ENCODE results near the gene SPATA31C1.
A peak's percentile ranks its signal among the peaks of the same experiment; 100 is the strongest.

The SPATA31C1 gene

DNA sequence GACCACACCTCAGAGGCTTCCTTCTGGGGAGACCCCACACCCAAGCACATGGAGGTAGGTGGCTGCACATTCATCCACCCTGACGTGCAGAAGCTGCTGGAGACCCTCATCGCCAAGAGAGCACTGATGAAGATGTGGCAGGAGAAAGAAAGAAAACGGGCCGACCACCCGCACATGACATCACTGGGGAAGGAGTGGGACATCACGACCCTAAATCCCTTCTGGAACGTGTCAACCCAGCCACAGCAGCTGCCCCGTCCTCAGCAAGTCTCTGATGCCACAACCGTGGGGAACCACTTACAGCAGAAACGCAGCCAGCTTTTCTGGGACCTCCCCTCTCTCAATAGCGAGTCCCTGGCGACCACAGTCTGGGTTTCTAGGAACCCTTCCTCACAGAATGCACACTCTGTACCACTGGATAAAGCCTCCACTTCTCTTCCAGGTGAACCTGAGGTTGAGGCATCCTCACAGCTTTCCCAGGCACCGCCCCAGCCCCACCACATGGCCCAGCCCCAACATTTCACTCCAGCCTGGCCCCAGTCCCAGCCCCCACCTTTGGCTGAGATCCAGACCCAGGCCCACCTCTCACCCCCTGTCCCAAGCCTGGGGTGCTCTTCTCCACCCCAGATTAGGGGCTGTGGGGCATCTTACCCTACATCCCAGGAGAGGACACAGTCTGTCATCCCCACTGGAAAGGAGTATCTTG is 32.1 kb upstream of the SPATA31C1 start:
- POLR2A ChIA-PET, result no interaction called here
- CTCF ChIA-PET, result no interaction called here
- peak; percentile 2 for DNase-seq (ENCODE audit: extremely low spot score)
- TF ChIP-seq TARDBP (IDR thresholded peaks at IDR 0.05) (no peak), ELF4 (IDR thresholded peaks at IDR 0.05) (no peak), ARNT (IDR thresholded peaks at IDR 0.05) (no peak), BHLHE40 (IDR thresholded peaks at IDR 0.05; ENCODE audit: borderline replicate concordance) (no peak), FOXM1 (IDR thresholded peaks at IDR 0.05; ENCODE audit: borderline replicate concordance) (no peak), FOXA1 (IDR thresholded peaks at IDR 0.05) (no peak)

DNA sequence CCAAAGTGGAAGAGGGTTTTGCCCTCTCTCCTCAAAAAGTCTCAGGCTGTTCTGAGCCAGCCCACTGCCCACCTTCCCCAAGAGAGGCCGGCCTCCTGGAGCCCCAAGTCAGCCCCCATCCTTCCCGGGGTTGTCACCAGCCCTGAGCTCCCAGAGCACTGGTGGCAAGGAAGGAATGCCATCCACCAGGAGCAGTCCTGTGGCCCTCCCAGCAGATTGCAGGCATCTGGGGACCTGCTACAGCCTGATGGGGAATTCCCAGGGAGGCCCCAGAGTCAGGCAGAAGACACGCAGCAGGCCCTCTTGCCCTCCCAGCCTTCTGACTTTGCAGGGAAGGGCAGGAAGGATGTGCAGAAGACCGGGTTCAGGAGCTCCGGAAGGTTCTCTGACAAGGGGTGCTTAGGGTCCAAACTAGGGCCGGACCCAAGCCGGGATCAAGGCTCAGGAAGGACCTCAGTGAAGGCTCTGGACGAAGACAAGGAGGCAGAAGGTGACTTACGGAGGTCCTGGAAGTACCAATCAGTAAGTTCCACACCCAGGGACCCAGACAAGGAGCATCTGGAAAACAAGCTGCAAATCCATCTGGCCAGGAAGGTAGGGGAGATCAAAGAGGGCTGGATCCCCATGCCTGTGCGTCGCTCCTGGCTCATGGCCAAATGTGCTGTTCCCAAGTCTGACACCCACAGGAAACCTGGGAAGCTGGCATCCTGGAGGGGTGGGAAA is 31.4 kb upstream of the SPATA31C1 start:
- no peak for TF ChIP-seq FOXM1 (IDR thresholded peaks at IDR 0.05; ENCODE audit: borderline replicate concordance)
- TF ChIP-seq BHLHE40 (IDR thresholded peaks at IDR 0.05; ENCODE audit: borderline replicate concordance), result no peak
- TF ChIP-seq NFRKB (IDR thresholded peaks at IDR 0.05), result no peak
- TF ChIP-seq ARNT (IDR thresholded peaks at IDR 0.05), result no peak
- no peak for TF ChIP-seq HDGF (IDR thresholded peaks at IDR 0.05; ENCODE audit: borderline replicate concordance)
- TF ChIP-seq SUZ12 (IDR thresholded peaks at IDR 0.05), result no peak
- no peak for TF ChIP-seq CTBP1 (IDR thresholded peaks at IDR 0.05; ENCODE audit: borderline replicate concordance)
- no peak for TF ChIP-seq FOXA1 (IDR thresholded peaks at IDR 0.05)
- ChIA-PET POLR2A (no interaction called here), CTCF (no interaction called here)
- DNase-seq (ENCODE audit: extremely low spot score), result peak; percentile 1

DNA sequence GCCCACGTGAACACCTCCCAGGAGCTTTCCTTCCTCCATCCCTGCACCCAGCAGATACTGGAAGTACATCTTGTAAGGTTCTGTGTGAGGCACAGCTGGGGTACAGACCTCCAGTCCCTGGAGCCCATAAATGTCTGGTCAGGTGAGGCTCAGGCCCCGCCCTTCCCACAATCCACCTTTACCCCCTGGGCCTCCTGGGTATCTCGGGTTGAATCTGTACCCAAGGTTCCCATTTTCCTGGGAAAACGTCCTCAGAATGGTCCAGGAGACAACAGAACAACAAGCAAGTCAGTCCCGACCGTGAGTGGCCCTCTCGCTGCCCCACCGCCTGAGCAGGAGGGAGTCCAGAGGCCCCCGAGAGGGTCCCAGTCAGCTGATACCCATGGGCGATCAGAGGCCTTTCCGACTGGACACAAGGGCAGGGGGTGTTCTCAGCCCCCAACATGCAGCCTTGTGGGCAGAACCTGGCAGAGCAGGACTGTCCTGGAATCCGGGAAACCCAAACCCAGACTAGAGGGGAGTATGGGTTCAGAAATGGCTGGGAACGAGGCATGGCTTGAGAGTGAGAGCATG is 30.7 kb upstream of the SPATA31C1 start:
- POLR2A ChIA-PET, result no interaction called here
- TF ChIP-seq HDGF (IDR thresholded peaks at IDR 0.05; ENCODE audit: borderline replicate concordance) (no peak), NFRKB (IDR thresholded peaks at IDR 0.05) (no peak), FOXA1 (IDR thresholded peaks at IDR 0.05) (no peak), CTBP1 (IDR thresholded peaks at IDR 0.05; ENCODE audit: borderline replicate concordance) (no peak), SP1 (IDR thresholded peaks at IDR 0.05) (no peak), ELF4 (IDR thresholded peaks at IDR 0.05) (no peak), ZNF384 (IDR thresholded peaks at IDR 0.05) (no peak), BHLHE40 (IDR thresholded peaks at IDR 0.05; ENCODE audit: borderline replicate concordance) (no peak), FOXK2 (IDR thresholded peaks at IDR 0.05) (no peak)
- DNase-seq (ENCODE audit: extremely low spot score), result peak; percentile 0
- CTCF ChIA-PET, result no interaction called here

DNA sequence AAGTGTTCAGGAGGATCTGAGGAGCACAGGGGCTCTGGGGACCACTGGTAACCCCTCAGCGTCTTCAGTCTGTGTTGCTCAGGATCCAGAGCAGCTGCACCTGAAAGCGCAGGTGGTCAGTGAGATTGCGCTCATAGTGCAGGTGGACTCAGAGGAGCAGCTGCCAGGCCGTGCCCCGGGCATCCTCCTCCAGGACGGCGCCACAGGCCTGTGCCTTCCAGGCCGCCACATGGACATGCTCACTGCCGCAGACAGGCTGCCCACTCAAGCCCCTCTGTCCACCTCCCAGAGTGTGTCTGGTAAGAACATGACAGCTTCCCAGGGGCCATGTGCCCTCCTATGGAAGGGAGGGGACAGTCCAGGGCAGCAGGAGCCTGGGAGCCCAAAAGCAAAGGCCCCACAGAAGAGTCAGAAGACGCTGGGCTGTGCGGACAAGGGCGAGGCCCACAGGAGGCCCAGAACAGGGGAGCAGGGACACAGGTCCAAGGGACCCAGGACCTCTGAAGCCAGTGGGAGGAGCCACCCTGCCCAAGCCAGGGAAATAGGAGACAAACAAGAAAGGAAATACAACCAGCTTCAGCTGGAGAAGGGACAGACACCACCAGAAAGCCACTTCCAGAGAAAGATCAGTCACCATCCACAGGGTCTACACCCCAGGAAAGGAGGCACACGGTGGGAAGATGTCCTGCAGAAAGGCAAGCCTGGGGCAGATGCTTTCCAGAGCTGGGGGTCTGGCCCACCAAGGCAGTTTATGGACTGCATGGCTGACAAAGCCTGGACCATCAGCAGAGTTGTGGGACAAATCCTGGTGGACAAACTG is 29.9 kb upstream of the SPATA31C1 start:
- POLR2A ChIA-PET, result no interaction called here
- CTCF ChIA-PET, result no interaction called here
- TF ChIP-seq SUZ12 (IDR thresholded peaks at IDR 0.05) (no peak), ARNT (IDR thresholded peaks at IDR 0.05) (no peak), FOXM1 (IDR thresholded peaks at IDR 0.05; ENCODE audit: borderline replicate concordance) (no peak), HDGF (IDR thresholded peaks at IDR 0.05; ENCODE audit: borderline replicate concordance) (no peak), FOXK2 (IDR thresholded peaks at IDR 0.05) (no peak), NFRKB (IDR thresholded peaks at IDR 0.05) (no peak), SP1 (IDR thresholded peaks at IDR 0.05) (no peak), BHLHE40 (IDR thresholded peaks at IDR 0.05; ENCODE audit: borderline replicate concordance) (no peak), FOXA1 (IDR thresholded peaks at IDR 0.05) (no peak), L3MBTL2 (conservative IDR thresholded peaks at IDR 0.05) (no peak), LEF1 (IDR thresholded peaks at IDR 0.05; ENCODE audit: borderline replicate concordance) (no peak), ELF4 (IDR thresholded peaks at IDR 0.05) (no peak), ZNF384 (IDR thresholded peaks at IDR 0.05) (no peak), TARDBP (IDR thresholded peaks at IDR 0.05) (no peak), CTBP1 (IDR thresholded peaks at IDR 0.05; ENCODE audit: borderline replicate concordance) (no peak)
- TF ChIP-seq, protein P1, sequence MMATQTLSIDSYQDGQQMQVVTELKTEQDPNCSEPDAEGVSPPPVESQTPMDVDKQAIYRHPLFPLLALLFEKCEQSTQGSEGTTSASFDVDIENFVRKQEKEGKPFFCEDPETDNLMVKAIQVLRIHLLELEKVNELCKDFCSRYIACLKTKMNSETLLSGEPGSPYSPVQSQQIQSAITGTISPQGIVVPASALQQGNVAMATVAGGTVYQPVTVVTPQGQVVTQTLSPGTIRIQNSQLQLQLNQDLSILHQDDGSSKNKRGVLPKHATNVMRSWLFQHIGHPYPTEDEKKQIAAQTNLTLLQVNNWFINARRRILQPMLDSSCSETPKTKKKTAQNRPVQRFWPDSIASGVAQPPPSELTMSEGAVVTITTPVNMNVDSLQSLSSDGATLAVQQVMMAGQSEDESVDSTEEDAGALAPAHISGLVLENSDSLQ (IDR thresholded peaks at IDR 0.05), result no peak
- DNase-seq (ENCODE audit: extremely low spot score), result peak; percentile 0

DNA sequence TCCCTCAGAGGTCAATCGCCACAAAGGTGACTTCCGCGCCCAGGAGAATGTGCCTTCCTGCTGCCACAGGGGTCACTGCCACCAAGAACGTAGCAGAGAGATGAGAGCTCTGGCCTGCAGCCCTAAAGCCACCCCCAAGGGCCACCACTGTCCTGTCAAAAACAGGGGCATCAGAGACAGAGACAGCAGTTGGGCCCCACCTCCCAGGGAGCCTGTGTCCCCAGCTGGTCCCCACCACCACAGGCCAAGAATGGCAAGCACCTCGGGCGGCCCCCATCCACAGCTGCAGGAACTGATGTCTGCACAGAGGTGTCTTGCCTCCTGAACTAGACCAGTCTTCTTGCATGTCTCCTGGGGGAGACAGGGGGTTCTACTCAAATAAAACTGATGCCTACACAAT is 29.3 kb upstream of the SPATA31C1 start:
- CTCF ChIA-PET, result no interaction called here
- no peak for TF ChIP-seq ARNT (IDR thresholded peaks at IDR 0.05)
- no peak for TF ChIP-seq NFRKB (IDR thresholded peaks at IDR 0.05)
- no peak for TF ChIP-seq SP1 (IDR thresholded peaks at IDR 0.05)
- TF ChIP-seq FOXA1 (IDR thresholded peaks at IDR 0.05), result no peak
- no peak for TF ChIP-seq LEF1 (IDR thresholded peaks at IDR 0.05; ENCODE audit: borderline replicate concordance)
- TF ChIP-seq ELF4 (IDR thresholded peaks at IDR 0.05), result no peak
- TF ChIP-seq L3MBTL2 (conservative IDR thresholded peaks at IDR 0.05), result no peak
- TF ChIP-seq BHLHE40 (IDR thresholded peaks at IDR 0.05; ENCODE audit: borderline replicate concordance), result no peak
- no peak for TF ChIP-seq FOXK2 (IDR thresholded peaks at IDR 0.05)
- no peak for TF ChIP-seq SUZ12 (IDR thresholded peaks at IDR 0.05)
- no peak for TF ChIP-seq CTBP1 (IDR thresholded peaks at IDR 0.05; ENCODE audit: borderline replicate concordance)
- TF ChIP-seq TARDBP (IDR thresholded peaks at IDR 0.05), result no peak
- peak; percentile 3 for DNase-seq (ENCODE audit: extremely low spot score)
- POLR2A ChIA-PET, result no interaction called here

DNA sequence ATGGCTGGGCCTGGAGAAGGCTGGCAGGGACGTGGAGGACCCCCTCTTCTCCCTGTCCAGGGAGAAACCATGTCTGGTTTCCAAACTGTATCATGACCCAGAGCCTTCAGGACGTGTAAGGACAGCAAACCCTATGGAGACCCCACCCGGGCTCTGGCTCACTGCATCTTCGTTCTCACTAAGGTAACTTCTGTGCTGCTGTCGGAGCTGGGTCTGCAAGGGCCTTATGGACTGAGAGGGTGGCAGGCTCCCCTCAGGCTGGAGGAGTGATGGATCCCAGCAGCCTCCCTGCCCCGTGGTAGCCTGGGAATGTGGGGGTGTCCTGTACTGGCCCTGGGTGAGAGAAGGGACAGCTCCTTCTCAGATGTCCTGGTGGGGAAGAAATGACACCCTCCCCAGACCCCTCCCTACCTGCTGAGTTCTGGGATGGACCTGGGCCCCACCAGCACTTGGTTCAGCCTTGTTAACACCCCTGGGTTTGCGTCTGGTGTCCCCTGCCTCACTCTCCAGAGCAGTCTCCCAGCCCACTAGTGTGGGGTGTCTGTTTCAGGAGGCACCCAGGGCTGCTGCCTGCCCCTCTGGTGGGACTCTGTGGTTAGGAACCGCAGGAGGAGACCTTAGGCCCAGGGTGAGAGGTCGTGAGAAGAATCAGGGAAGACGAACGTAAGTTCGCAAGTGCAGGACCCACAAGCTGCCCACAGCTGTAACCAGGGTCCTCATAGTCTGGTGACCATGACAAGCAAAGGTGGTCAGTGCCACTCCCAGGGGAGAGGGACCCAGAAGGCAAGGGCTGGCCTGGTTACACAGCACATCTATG is 28.5 kb upstream of the SPATA31C1 start:
- POLR2A ChIA-PET, result no interaction called here
- CTCF ChIA-PET, result no interaction called here

More for the DNA sequence above, 28.5 kb upstream of the SPATA31C1 start:
- TF ChIP-seq SP1 (IDR thresholded peaks at IDR 0.05) (no peak), FOXK2 (IDR thresholded peaks at IDR 0.05) (no peak)
- DNase-seq (ENCODE audit: extremely low spot score), result peak; percentile 1

All from HEK293T (cell line).